Measurements from ENCODE around the gene TEX26. TPM values are rescaled to one million over a fixed set of nuclear protein-coding genes. Genes with fewer than 3 reads are reported as not detected.

TEX26 gene
- polyA plus RNA-seq, 3 donors = not detected

- Mint-ChIP-seq H3K9me3 (peaks cover 0 to 10% (median 3%) of the 10 kb centered on the region in 7 donors), H3K27me3 (ENCODE audit: low read depth in 3 of 3) (peaks cover 6 to 16% (median 7%) of the 10 kb centered on the region in 3 donors), H3K4me3 (no peak overlapping the region), H3K27ac (no peak overlapping the region), H3K36me3 (no peaks in the 10 kb centered on the region), H3K4me1 (no peaks in the 10 kb centered on the region)
- no peak overlapping the region for H3K27ac ChIP-seq (ENCODE audit: low read depth in 1 of 2, low read length in 2 of 2)
- H3K4me1 ChIP-seq (ENCODE audit: control insufficient read depth in 1 of 2, insufficient read depth in 2 of 2, low read length in 2 of 2) = no peaks in the 10 kb centered on the region
- no peak for DNase-seq
- H3K4me3 ChIP-seq (replicated peaks in 1 of 3; ENCODE audit: low read depth in 2 of 3, low read length in 3 of 3) = no peak overlapping the region
- peaks cover 2 to 3% of the 10 kb centered on the region in 2 donors for H3K27me3 ChIP-seq (ENCODE audit: control insufficient read depth in 2 of 2, insufficient read depth in 2 of 2, low read length in 2 of 2)
- H4K20me1 ChIP-seq (ENCODE audit: insufficient read depth, low read length) = no peaks in the 10 kb centered on the region
- H3K4me2 ChIP-seq (replicated peaks; ENCODE audit: extremely low read depth, low read length, poor library complexity, severe bottlenecking) = no peak overlapping the region
- H2AFZ ChIP-seq (ENCODE audit: insufficient read depth, low read depth, low read length, poor library complexity, severe bottlenecking) = no peak overlapping the region
- H3K79me2 ChIP-seq (ENCODE audit: insufficient read depth, low read length) = no peaks in the 10 kb centered on the region
- no peak overlapping the region for H3K9ac ChIP-seq (ENCODE audit: insufficient read depth, low read length, poor library complexity, severe bottlenecking)
- TF ChIP-seq CTCF (IDR thresholded peaks at IDR 0.05) = no peak
- WGBS (ENCODE audit: insufficient coverage) = no CpG with 5 or more reads among the region's 1 CpG
- no peaks in the 10 kb centered on the region for H3K36me3 ChIP-seq (replicated peaks in 1 of 2; ENCODE audit: control insufficient read depth in 1 of 2, insufficient read depth in 2 of 2, low read length in 2 of 2)
- H3K9me3 ChIP-seq (replicated peaks in 1 of 2; ENCODE audit: control insufficient read depth in 1 of 2, insufficient read depth in 1 of 2, low read length in 2 of 2) = no peaks in the 10 kb centered on the region
- intact Hi-C loops (cut with micrococcal nuclease) = no loop called here
These were observed 32.9 kb downstream of the TEX26 start for GRCh38 chr13:30965380-30965779.

- H3K27me3 Mint-ChIP-seq (ENCODE audit: low read depth in 3 of 3) = peaks cover 6 to 16% (median 7%) of the 10 kb centered on the region in 3 donors
- H3K4me3 Mint-ChIP-seq = no peak overlapping the region
- WGBS (ENCODE audit: insufficient coverage) = no CpG with 5 or more reads among the region's 3 CpGs
- peaks cover 0 to 7% (median 2%) of the 10 kb centered on the region in 7 donors for H3K9me3 Mint-ChIP-seq
- Histone ChIP-seq H3K27me3 (ENCODE audit: control insufficient read depth in 2 of 2, insufficient read depth in 2 of 2, low read length in 2 of 2) (peaks cover 5% of the 10 kb centered on the region in 2 donors), H4K20me1 (ENCODE audit: insufficient read depth, low read length) (no peaks in the 10 kb centered on the region), H3K4me1 (ENCODE audit: control insufficient read depth in 1 of 2, insufficient read depth in 2 of 2, low read length in 2 of 2) (no peaks in the 10 kb centered on the region), H3K4me3 (replicated peaks in 1 of 3; ENCODE audit: low read depth in 2 of 3, low read length in 3 of 3) (no peak overlapping the region), H3K4me2 (replicated peaks; ENCODE audit: extremely low read depth, low read length, poor library complexity, severe bottlenecking) (no peak overlapping the region), H3K27ac (ENCODE audit: low read depth in 1 of 2, low read length in 2 of 2) (no peak overlapping the region), H3K9ac (ENCODE audit: insufficient read depth, low read length, poor library complexity, severe bottlenecking) (no peak overlapping the region), H3K79me2 (ENCODE audit: insufficient read depth, low read length) (no peaks in the 10 kb centered on the region), H3K36me3 (replicated peaks in 1 of 2; ENCODE audit: control insufficient read depth in 1 of 2, insufficient read depth in 2 of 2, low read length in 2 of 2) (no peaks in the 10 kb centered on the region), H2AFZ (ENCODE audit: insufficient read depth, low read depth, low read length, poor library complexity, severe bottlenecking) (no peak overlapping the region), H3K9me3 (replicated peaks in 1 of 2; ENCODE audit: control insufficient read depth in 1 of 2, insufficient read depth in 1 of 2, low read length in 2 of 2) (no peaks in the 10 kb centered on the region)
- no peaks in the 10 kb centered on the region for H3K36me3 Mint-ChIP-seq
- intact Hi-C loops (cut with micrococcal nuclease) = no loop called here
- no peak for DNase-seq
- no peak for TF ChIP-seq CTCF (IDR thresholded peaks at IDR 0.05)
- H3K4me1 Mint-ChIP-seq = no peaks in the 10 kb centered on the region
- H3K27ac Mint-ChIP-seq = no peak overlapping the region
These were observed 33.6 kb downstream of the TEX26 start for GRCh38 chr13:30966101-30966500.

Data from CD14-positive monocyte (primary cell).